ENCODE measurements around the gene LMTK3.
"Not testable (repeated sequence)": the region's sequence is repeated elsewhere in the genome, so short reads cannot be mapped to it uniquely, and the experiment has no call there.

LMTK3 gene

DNA sequence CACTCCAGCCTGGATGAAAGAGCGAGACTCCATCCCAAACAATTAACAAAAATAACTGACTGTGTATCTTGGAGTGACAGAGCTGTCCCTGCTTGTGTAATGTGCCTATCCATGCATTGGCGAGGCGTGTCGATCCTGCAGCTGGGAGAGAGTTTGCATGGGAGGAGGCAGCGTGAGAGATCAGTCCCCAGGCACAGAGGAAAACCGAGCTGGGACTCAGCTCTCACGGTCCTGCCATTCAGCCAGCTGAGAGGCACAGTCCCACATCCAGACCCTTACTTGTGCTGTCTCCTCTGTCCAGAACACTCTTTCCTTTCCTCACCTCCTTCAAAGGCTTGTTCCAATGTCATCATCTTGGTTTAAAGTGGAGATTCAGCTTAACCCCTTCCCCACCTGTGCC, 28.5 kb upstream of the LMTK3 start:
- no peak for DNase-seq (ENCODE audit: low spot score)

DNA sequence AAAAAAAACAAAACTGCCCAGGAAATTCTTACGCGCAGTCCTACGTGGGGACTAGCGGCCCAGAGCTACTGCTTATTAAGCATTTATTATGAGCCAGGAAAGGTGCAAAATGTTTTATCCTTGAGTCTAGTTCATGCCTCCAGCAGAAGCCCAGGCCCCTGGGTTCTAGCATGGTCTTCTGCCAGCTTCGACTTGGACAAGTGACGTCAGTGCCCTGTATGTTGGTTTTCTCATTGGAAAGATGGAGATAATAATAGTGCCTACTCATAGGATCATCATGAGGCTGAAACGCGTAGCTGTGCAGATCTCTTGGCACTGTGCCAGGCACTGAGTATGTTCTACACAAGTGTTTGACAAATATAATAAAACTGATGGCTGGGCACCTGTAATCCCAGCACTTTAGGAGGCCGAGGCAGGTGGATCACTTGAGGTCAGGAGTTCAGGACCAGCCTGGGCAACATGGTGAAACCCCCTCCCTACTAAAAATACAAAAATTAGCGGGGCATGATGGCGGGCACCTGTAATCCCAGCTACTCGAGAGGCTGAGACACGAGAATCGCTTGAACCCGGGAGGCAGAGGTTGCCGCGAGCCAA, 28.0 kb upstream of the LMTK3 start:
- peak; percentile 59 for DNase-seq (ENCODE audit: low spot score)

DNA sequence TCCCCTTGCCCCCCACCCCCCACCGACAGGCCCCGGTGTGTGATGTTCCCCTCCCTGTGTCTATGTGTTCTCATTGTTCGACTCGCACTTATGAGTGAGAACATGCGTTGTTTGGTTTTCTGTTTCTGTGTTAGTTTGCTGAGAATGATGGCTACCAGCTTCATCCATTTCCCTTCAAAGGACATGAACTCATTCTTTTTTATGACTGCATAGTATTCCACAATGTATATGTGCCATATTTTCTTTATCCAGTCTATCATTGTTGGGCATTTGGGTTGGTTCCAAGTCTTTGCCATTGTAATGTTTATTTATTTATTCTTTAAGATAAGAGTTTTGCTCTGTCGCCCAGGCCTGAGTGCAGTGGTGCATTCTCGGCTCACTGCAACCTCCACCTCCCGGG, 26.4 kb upstream of the LMTK3 start:
- not testable (repeated sequence) for DNase-seq (ENCODE audit: low spot score)

DNA sequence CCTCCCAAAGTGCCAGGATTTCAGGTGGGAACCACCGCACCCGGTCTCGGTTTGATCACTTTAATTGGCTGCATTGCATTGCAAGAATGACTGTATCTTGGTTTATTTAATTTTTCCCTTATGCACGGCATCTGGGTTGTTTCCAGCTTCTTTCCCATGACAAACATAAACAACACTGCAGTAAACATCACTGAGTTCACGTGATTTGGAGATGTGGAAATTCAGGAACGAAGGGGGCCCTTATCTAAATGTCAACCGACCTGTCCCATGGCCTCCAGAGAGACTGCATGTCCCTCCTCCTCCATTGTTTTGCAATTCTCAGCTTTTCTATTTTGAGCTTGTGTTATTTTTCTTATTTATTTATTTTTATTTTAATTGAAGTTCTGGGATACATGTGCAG, 25.9 kb upstream of the LMTK3 start:
- DNase-seq (ENCODE audit: low spot score), result no peak

DNA sequence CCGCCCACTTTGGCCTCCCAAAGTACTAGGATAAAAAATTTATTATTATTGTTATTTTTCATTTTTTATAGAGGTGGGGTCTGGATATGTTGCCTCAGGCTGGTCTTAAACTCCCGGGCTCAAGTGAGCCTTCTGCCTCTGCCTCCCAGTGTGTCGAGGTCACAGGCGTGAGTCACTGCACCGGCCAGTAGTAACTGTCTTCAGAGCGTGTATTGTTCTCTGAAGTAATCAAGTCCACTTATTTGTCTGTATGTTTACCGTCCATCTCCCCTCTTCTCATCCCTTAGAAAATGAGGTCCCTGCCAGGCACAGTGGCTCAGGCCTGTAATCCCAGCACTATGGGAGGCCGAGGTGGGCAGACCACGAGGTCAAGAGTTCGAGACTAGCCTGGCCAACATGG, 22.1 kb upstream of the LMTK3 start:
- no peak for DNase-seq (ENCODE audit: low spot score)

DNA sequence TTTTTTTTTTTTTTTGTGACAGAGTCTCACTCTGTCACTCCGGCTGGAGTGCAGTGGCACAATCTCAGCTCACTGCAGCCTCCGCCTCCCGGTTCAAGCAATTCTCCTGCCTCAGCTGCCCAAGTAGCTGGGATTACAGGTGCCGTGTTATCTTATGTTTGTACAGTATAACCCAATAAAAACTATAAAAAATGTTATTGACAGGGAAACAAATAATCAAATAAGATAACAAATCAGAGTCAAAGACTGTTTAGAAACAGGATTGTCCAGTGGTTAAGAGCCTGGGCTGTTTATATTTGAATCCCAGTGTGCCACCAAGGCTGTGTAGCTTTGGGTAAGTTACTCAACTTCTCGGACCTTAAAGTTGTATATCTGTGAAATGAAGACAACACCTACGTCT, 19.1 kb upstream of the LMTK3 start:
- DNase-seq (ENCODE audit: low spot score), result no peak

DNA sequence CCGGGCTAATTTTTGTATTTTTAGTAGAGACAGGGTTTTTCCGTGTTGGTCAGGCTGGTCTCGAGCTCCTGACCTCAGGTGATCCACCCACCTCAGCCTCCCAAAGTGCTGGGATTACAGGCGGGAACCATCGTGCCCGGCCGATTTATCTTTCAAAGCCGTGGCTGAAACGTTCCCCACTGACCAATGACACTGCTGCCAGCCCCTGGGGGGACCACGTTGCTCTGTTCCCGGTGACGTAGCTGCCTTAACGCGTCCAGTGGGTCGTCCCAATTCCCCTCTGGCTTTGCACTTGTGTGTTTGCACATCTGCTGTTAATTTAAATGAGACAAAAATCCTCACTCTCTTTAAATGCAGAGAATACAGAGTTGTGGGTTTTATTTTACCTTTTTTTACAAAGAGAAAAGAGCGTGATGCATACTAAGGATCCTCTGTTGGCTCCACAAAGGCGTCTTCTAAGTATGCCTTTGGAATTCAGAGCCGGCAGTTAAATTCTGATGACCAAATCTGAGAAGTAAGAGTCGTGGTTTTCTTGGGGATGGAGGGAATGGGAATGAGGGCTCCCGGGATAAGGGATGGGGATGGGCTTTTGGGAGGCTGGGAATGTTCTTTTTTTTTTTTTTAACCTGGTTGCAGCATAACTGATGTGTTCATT, 18.6 kb upstream of the LMTK3 start:
- no peak for DNase-seq (ENCODE audit: low spot score)

DNA sequence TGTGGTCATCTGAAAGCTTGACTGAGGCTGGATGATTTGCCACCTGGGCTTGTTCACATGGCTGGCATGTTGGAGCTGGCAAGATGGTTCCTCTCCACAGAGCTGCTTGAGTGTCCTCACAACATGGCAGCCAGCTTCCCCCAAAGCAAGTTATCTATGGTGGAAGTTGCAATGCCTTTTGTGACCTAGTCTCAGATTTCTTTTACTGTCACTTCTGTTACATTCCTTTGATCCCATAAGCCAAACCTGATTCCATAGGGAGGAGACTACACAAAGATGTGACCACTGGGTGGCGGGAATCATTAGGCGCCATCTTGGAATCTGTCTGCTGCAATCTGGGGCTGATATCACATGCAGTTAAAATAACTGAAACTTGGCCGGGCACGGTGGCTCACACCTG, 17.5 kb upstream of the LMTK3 start:
- no peak for DNase-seq (ENCODE audit: low spot score)

DNA sequence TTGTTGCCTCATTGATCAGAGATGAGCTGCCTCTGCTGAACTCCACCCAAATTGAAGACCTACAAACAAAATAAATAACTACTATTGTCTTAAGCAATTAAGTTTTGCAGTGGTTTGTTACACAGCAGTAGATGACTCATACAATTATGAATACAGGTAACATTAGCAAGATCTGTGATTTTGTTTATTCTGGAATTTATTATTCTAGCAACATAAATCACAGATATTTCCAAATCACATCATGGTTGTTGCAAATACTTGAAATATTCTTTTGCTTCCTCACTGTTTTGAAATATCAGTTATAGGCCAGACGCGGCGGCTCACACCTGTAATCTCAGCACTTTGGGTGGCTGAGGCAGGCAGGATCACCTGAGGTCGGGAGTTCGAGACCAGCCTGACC, 13.1 kb upstream of the LMTK3 start:
- no peak for DNase-seq (ENCODE audit: low spot score)

DNA sequence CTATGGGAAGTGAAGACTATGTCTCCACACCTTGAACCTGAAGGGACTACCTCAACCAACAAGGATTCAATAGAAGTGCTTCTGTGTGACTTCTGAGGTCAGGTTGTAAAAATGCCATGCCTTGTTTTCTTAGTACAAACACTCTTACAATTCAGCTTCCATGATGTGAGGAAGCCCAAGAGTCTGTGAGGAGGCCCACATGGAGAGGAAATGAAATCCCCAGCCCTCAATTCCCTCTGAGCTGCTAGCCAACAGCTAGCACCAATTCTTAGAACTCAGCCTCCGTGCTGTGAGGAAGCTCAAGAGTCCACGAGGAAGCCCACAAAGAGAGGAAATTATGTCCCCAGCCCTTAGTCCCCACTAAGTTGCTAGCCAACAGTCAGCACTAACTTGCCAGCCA, 12.6 kb upstream of the LMTK3 start:
- DNase-seq (ENCODE audit: low spot score), result no peak

DNA sequence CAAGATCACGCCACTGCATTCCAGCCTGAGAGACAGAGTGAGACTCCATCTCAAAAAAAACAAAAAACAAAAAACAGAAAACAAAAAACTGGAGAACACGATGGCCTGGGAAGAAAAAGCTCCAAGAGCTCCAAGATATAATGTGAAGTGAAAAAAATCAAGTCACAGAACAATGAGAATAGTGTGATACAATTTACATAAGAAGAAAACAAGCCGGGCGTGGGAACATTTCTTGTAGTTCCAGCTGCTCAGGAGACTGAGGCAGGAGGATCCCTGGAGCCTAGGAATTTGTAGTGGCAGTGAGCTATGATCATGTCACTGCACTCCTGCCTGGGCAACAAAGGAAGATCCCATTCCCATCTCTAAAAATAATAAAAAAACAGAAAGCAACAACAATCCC, 8.5 kb upstream of the LMTK3 start:
- DNase-seq (ENCODE audit: low spot score), result no peak

DNA sequence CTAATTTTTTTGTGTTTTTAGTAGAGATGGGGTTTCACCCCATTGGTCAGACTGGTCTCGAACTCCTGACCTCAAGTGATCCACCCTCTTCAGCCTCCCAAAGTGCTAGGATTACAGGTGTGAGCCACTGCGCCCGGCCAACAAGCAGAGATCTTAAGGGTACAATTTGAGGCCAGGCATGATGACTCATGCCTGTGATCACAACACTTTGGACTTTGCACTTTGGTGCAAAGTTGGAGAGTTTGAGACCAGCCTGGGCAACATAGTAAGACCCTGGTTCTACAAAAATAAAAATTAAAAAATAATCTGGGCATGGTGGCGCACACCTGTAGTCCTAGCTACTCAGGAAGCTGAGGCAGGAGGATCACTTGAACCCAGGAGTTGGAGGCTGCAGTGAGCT, 7.8 kb upstream of the LMTK3 start:
- peak; percentile 48 for DNase-seq (ENCODE audit: low spot score)

DNA sequence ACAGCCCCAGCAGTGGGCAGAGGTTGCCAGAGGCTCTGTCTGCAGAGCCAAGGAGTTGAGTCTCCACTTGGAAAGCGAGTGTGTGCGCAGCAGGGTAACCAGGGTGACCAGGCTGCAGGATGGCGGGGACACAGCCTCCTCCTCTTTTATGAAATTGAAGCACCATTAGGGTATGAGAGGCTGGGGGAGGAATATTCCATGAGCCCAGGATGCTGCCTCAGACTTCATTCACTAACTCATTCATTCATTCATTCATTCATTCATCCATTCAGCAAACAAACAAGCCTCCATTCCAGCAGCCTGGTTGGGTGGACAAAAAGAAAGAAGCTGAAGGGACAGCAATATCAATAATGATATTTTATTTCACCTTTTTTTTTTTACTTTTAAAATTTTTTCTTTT, 6.6 kb upstream of the LMTK3 start:
- no peak for DNase-seq (ENCODE audit: low spot score)

DNA sequence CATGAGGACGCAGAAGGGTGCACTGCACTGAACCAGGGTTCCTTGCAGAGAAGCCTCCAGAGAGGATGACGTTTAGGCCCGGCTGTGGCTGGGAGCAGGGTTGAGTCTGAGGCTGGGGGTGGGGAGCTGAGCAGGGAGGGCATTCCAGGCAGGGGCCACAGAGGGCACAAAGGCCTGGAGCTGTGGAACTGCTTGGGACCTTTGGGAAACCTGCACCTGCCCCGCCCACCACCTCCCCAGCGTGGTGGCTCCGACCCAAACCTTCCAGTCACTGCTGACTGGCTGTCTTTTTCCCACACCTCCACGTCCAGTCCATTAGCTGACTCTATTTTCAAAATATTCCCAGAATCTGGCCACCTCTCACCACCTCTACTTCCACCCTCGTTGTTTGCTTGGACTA, 4.9 kb upstream of the LMTK3 start:
- no peak for DNase-seq (ENCODE audit: low spot score)

DNA sequence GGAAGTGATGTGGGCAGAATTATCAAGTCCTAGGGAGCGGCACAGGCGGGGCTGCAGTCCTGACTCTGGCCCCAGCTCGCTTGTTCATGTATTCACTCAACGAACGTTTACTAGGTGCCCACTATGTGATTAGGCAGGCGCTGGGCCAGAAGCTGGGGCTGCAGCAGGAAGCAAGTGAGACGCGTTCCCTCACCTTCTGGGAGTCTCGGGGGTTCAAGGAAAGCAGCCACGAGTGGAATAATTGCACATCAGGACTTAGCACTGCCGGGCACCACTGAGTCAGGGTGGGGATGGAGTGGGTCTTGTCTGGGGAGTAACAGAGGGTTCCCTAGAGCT, 2.5 kb upstream of the LMTK3 start:
- no peak for DNase-seq (ENCODE audit: low spot score)

DNA sequence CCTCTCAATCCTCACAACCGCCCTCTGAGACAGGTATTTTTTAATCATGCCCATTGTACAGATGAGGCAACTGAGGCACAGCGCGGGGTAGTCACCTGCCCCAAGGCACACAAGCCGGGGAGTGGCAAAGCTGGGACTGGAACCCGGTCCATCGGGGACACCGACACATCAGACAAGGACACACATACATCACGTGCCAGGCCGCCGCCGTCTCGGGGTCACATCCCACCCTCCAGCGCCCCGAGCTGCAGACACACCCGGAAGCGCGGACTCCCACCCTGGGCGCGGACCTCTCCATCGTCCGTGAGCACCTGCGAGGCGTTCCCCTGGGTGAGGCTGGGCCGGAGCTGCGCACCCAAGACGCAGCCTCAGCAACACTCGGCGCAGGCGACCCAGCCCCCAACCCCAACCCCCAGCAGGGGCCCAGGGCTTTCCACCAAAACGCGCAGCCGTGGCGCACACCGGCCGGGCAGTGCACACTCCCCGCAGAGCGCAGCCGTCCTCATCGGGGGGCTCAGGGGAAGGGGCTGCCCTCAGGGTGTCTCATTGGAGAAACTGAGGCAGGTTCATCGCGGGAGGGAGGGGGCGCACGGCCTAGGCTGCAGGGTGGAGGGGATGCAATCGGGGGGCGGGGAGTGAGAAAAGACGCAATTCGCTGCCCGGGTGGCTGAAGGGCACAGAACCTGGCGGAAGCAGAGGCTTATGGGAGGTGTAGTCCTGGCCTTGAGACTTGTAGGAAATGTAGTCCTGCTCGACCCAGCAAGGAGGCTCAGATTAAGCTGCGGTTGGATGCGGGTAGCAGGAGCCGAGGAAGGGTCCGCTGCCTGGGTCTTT, 1.9 kb upstream of the LMTK3 start:
- peak; percentile 72 for DNase-seq (ENCODE audit: low spot score)

DNA sequence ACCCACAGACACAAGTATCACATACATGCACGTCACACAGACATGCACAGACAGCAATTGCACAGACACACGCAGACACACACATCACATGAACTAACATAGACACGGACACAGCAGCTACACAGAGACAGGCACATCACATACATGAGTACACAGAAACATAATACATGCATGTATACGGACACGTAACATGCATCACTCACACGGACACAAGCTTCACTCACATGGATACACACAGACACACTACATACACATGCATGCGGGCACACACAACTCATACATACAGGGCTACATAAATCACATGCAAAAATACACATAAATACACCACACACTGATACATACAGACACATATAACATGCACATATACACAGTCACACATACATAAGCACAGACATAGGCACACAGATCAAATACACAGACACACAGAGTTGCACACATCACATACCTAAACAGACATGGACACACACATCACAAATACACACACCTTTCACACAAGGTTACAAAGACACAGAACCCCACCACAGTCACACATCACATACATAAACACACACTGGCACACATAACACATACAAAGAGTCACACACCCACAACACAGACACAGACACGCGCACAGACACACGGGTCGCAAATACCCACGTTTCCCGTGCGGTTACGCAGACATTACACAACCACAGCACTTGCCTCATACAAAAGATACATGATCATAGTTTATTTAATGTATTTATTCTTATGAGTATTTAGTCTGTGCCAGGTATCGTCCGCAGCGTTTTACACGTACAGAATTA, 1.1 kb upstream of the LMTK3 start:
- DNase-seq (ENCODE audit: low spot score), result no peak

DNA sequence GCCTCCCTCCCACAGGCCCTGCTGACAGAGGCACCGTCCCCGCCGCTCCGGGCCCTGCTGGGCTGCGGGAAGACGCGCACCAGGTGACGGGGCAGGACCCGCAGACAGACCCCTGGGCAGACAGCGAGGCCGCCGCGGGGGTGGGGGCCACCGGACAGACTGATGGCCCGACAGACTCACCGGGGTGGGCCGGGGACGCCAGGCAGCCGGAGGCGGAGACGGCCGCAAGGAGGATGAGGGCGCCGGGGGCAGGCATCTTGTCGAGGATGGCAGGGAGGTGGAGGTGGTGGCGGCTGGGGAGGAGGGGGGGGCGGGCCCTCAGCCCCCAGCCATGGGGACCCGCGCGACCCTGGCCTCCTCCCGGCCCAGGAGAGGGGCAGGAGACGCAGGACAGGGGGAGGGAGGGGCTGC, 309 bp downstream of the LMTK3 start:
- no peak for DNase-seq (ENCODE audit: low spot score)

DNA sequence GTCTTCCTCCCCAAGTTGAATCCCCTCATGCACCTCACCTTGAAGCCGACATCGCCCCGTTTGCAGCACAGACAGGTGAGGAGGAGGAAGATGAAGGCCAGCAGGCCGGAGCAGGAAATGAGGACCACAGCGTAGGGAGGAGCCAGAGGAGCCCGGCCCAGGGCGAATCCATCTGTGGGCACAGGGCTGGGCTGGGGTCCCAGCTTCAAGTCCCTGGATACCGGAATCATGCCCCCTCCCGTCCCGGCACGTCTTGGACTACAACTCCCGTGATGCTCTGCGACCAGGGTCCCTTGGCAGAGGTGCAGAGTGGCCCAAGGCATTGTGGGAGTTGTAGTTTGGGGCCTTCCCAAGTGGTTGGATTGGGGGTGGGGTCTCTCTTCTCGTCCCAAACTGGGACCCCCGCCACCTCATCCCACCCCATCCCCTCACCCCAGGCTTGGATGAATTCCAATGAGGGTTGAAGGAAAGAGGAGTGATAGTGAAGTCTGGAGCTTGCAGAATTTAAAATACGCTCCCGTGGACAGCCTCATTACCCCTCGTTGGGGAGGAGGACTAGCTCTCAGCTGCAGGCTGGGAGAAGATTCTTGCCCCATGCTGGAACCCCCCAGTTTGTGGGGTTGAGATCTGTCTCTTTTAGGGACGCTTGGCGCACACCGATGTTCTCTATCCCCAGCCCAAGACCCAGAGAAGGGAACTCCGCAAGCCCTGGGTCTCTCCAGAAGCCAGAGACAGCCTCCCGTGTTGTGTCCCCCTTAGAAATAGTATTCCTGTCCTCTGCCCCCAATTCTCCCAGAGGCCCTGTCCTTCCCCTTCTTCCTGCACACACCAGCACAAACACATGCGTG, 990 bp downstream of the LMTK3 start:
- no peak for DNase-seq (ENCODE audit: low spot score)

DNA sequence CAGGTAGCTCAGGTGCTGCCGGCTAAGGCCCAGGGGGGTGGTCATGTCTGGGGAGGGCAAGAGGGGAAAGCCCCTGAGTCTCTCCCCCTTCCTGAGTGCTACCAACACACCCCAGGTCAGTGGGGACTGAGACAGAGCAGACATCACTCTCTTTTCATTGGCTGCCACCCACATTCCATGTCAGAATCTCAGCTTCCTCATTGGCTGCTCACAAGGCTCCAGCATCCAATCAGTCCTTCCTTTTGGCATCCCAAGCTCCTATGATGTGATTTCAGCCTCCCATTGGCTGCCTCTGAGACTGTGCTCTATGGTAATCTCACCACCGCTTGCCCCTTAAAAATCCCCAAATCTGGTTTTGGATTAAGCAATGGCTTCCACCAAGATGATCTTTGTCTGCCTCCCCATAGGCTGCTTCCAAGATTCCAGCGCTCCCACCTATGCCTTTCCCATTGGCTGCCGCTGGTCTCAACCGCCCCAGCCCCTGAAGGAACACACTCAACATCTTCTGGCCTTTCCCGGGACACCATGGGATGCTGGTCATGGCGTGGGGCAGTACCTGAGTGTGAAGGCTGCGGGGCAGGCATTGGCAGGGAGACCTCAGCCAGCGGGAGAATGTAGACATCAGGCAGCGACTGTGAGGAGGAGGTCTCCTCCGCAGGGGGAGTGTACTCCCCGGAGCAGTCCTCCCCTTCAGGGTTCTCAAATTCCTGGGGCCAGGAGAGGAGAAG, 2.0 kb downstream of the LMTK3 start:
- DNase-seq (ENCODE audit: low spot score), result no peak

DNA sequence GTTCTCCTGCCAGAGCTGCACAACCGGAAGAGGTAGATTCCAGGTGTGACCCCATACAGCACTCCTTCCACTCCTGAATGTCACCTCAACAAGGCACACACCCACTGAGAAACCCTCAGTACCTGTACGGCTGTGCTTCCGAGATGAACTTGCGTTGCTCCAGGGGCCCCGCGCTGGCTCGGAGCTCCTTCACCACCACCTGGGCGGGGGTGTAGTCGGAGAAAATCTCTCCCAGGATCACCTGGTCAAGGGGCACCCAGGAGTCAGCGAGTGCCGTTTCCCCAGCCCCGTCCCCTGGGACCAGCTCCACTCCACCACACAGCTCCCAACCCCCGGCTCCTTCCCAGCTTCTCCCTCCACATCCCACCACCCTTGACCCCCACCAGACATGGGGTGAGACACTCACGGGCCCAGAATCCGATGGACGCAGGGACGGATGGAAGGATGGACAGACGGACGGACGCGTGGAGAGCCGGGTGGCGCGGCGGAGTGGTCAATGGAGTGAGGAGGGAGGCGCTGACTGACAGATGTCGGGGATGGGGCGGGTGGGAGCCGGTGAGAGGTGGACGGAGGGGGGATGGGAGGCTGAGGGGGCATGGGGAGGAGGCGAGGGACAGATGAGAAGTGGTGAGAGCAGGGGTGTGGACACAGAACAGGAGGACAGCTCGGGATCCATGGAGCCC, 2.8 kb downstream of the LMTK3 start:
- DNase-seq (ENCODE audit: low spot score), result no peak
